Neural progenitor cell (in vitro differentiated cells): Measurements from ENCODE around the gene CDK2AP2. TPM values are rescaled to one million over a fixed set of nuclear protein-coding genes. Genes with fewer than 3 reads are reported as not detected.

Source experiments
- DNase-seq: peaks from one replicate; pipeline ENCODE4 v3.0.0-alpha.2; 2016; ENCODE audit warnings: low spot score
- H2AFZ ChIP-seq: fragments of 200-600 bp; sonication (generic); replicated peaks from 2 replicates; pipeline ENCODE4 v1.6.1; 2016; ENCODE audit warnings: antibody characterized with exemption
- H3F3A ChIP-seq: fragments of 200-600 bp; sonication (generic); 2 replicates; pipeline ENCODE4 v1.6.1; 2016; ENCODE audit warnings: antibody characterized with exemption, low read depth
- H3K27ac ChIP-seq: fragments of 200-600 bp; sonication (generic); 2 replicates; pipeline ENCODE4 v1.5.1; 2016; ENCODE audit warnings: mild to moderate bottlenecking
- H3K27me3 ChIP-seq: fragments of 200-600 bp; sonication (generic); 2 replicates; pipeline ENCODE4 v1.6.1; 2016; ENCODE audit warnings: mild to moderate bottlenecking, moderate library complexity
- H3K36me3 ChIP-seq: fragments of 200-600 bp; sonication (generic); 2 replicates; pipeline ENCODE4 v1.5.1; 2016
- H3K4me1 ChIP-seq: fragments of 200-600 bp; sonication (generic); 2 replicates; pipeline ENCODE4 v1.6.1; 2016; ENCODE audit warnings: mixed run types
- H3K4me2 ChIP-seq: fragments of 200-600 bp; sonication (generic); 2 replicates; pipeline ENCODE4 v1.6.1; 2016
- H3K4me3 ChIP-seq: fragments of 200-600 bp; sonication (generic); 2 replicates; pipeline ENCODE4 v1.5.1; 2016
- H3K79me2 ChIP-seq: fragments of 200-600 bp; sonication (generic); 2 replicates; pipeline ENCODE4 v1.6.1; 2016; ENCODE audit warnings: low read depth
- H3K9ac ChIP-seq: fragments of 200-600 bp; sonication (generic); 2 replicates; pipeline ENCODE4 v1.6.1; 2016
- H3K9me3 ChIP-seq: fragments of 200-600 bp; sonication (generic); 2 replicates; pipeline ENCODE4 v1.5.1; 2016; ENCODE audit warnings: low read depth
- H4K20me1 ChIP-seq: fragments of 200-600 bp; sonication (generic); 2 replicates; pipeline ENCODE4 v1.6.1; 2016; ENCODE audit warnings: low read depth
- H3K27ac Mint-ChIP-seq: 3 replicates; pipeline ENCODE4 v1.8.0; 2021; ENCODE audit warnings: mixed read lengths
- H3K27me3 Mint-ChIP-seq: 2 replicates; pipeline ENCODE4 v1.8.0; 2022; ENCODE audit warnings: low read depth, mild to moderate bottlenecking, inconsistent platforms, moderate library complexity, mixed read lengths; ENCODE audit not compliant: insufficient read depth
- H3K36me3 Mint-ChIP-seq: 3 replicates; pipeline ENCODE4 v1.8.0; 2021; ENCODE audit warnings: mixed read lengths
- H3K4me1 Mint-ChIP-seq: 3 replicates; pipeline ENCODE4 v1.8.0; 2021; ENCODE audit warnings: mixed read lengths
- H3K4me3 Mint-ChIP-seq: 3 replicates; pipeline ENCODE4 v1.8.0; 2021; ENCODE audit warnings: mild to moderate bottlenecking, moderate library complexity, mixed read lengths
- H3K9me3 Mint-ChIP-seq: 3 replicates; pipeline ENCODE4 v1.8.0; 2020; ENCODE audit warnings: mixed read lengths
- EZH2 ChIP-seq: fragments of 200-600 bp; sonication (generic); IDR thresholded peaks from 2 replicates; pipeline ENCODE4 v1.6.1; 2017; ENCODE audit warnings: antibody characterized with exemption, mild to moderate bottlenecking, moderate library complexity
- EZH2phosphoT487 ChIP-seq: fragments of 200-600 bp; sonication (generic); IDR thresholded peaks from 2 replicates; pipeline ENCODE4 v1.6.1; 2017; ENCODE audit warnings: antibody characterized with exemption
- total RNA-seq: library from RNA; depleted of rRNA; stranded (reverse); fragments of >200 nt; gene quantifications from 2 replicates; pipeline ENCODE4 v1.2.3, GENCODE V29; 2015; ENCODE audit warnings: low replicate concordance
- TF ChIP-seq, protein P1 (sequence below): fragments of 200-600 bp; sonication (generic); IDR thresholded peaks from 2 replicates; pipeline ENCODE4 v1.5.1; 2017; ENCODE audit warnings: antibody characterized with exemption, mild to moderate bottlenecking

Gene CDK2AP2
- total RNA-seq, 1 donor from 2014 or later = 2.1 TPM

DNA sequence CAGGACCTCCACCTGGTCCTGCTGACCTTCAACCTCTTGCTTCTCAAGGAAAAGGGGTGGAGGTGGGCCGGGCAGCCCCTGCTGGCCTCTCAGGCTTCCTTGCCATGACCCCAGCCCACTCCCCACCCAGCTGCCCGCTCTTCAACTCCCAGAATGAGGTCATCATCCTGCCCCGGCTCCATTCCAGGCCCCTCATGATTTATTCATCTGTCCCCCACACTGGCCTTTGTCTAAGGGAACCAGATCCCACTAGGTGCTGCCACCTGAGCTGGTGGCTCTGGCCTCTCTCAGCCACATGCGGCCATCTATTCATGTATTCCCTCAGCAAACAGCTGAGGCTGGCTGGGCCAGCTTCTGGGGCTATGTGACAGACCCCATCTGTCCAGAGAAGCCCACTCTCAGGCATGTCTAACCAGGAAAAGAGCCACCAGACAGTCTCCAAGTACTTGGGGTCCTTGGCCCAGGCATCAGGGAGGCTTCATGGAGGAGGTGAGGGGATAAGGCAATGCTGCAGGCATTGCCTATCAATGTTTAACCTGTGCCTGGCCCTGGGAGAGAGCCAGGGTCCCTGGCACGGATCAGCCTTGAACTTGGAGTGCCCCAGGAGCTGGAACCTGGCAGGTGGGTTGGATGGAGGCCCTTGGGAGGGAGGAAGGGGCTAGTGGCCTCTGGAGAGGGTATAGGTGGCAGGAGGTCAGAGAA is 17.5 kb upstream of the CDK2AP2 start:
- Mint-ChIP-seq H3K9me3 (peaks cover 8% of the 10 kb centered on the region), H3K4me1 (peaks cover 11% of the 10 kb centered on the region), H3K27ac (peak overlapping the region; percentile 85), H3K27me3 (peaks cover 12% of the 10 kb centered on the region), H3K36me3 (no peaks in the 10 kb centered on the region), H3K4me3 (peak overlapping the region; percentile 27)
- H3K27me3 ChIP-seq = no peaks in the 10 kb centered on the region
- no peak overlapping the region for H3K9ac ChIP-seq
- H3F3A ChIP-seq = no peaks in the 10 kb centered on the region
- no peaks in the 10 kb centered on the region for H3K36me3 ChIP-seq
- no peaks in the 10 kb centered on the region for H4K20me1 ChIP-seq
- H3K4me3 ChIP-seq = no peak overlapping the region
- H3K27ac ChIP-seq = no peak overlapping the region
- no peaks in the 10 kb centered on the region for H3K4me1 ChIP-seq
- no peaks in the 10 kb centered on the region for H3K9me3 ChIP-seq
- no peak overlapping the region for H3K4me2 ChIP-seq
- H3K79me2 ChIP-seq = no peaks in the 10 kb centered on the region
- no peak for DNase-seq
- TF ChIP-seq, protein P1, sequence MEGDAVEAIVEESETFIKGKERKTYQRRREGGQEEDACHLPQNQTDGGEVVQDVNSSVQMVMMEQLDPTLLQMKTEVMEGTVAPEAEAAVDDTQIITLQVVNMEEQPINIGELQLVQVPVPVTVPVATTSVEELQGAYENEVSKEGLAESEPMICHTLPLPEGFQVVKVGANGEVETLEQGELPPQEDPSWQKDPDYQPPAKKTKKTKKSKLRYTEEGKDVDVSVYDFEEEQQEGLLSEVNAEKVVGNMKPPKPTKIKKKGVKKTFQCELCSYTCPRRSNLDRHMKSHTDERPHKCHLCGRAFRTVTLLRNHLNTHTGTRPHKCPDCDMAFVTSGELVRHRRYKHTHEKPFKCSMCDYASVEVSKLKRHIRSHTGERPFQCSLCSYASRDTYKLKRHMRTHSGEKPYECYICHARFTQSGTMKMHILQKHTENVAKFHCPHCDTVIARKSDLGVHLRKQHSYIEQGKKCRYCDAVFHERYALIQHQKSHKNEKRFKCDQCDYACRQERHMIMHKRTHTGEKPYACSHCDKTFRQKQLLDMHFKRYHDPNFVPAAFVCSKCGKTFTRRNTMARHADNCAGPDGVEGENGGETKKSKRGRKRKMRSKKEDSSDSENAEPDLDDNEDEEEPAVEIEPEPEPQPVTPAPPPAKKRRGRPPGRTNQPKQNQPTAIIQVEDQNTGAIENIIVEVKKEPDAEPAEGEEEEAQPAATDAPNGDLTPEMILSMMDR = no peak
- TF ChIP-seq EZH2 = no peak
- TF ChIP-seq EZH2phosphoT487 = no peak
- no peak overlapping the region for H2AFZ ChIP-seq

DNA sequence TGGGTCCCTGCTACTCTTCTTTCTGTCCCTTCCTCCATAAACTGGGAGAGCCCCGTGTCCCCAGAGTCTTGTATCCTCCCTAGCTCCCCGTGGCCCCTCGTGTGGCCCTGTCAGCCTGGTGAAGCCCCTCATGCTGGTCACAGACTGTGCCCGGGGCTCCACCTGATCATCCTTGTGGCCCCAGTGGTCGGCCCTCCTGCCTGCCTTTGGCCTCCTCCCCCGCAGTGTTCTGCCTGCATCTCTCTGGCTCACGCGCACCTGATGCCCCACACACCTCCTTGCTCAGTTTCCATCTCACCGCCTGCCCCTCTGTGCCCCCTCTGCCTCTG is 16.5 kb upstream of the CDK2AP2 start:
- Mint-ChIP-seq H3K9me3 (peaks cover 8% of the 10 kb centered on the region), H3K4me3 (no peak overlapping the region), H3K27ac (peak overlapping the region; percentile 64), H3K36me3 (no peaks in the 10 kb centered on the region), H3K27me3 (peaks cover 12% of the 10 kb centered on the region), H3K4me1 (peaks cover 11% of the 10 kb centered on the region)
- Histone ChIP-seq H3K9ac (no peak overlapping the region), H3K27me3 (no peaks in the 10 kb centered on the region), H3K4me3 (no peak overlapping the region), H2AFZ (no peak overlapping the region), H3K36me3 (no peaks in the 10 kb centered on the region), H3K79me2 (no peaks in the 10 kb centered on the region), H3F3A (no peaks in the 10 kb centered on the region), H3K4me1 (no peaks in the 10 kb centered on the region), H3K4me2 (no peak overlapping the region), H3K9me3 (no peaks in the 10 kb centered on the region), H4K20me1 (no peaks in the 10 kb centered on the region), H3K27ac (no peak overlapping the region)
- DNase-seq = no peak
- TF ChIP-seq EZH2 = no peak
- TF ChIP-seq EZH2phosphoT487 = no peak
- TF ChIP-seq, protein P1 = no peak

GRCh38 chr11:67523556-67524479 is 15.9 kb upstream of the CDK2AP2 start:
- H3K79me2 ChIP-seq = no peaks in the 10 kb centered on the region
- Mint-ChIP-seq H3K27ac (peak overlapping the region; percentile 64), H3K36me3 (no peaks in the 10 kb centered on the region), H3K9me3 (peaks cover 8% of the 10 kb centered on the region), H3K27me3 (peaks cover 11% of the 10 kb centered on the region), H3K4me3 (no peak overlapping the region), H3K4me1 (peaks cover 11% of the 10 kb centered on the region)
- no peak overlapping the region for H3K4me3 ChIP-seq
- H3F3A ChIP-seq = no peaks in the 10 kb centered on the region
- H2AFZ ChIP-seq = no peak overlapping the region
- no peak overlapping the region for H3K27ac ChIP-seq
- no peaks in the 10 kb centered on the region for H4K20me1 ChIP-seq
- DNase-seq = no peak
- TF ChIP-seq EZH2 (no peak), EZH2phosphoT487 (no peak)
- TF ChIP-seq, protein P1 = no peak
- H3K36me3 ChIP-seq = no peaks in the 10 kb centered on the region
- H3K4me2 ChIP-seq = no peak overlapping the region
- no peak overlapping the region for H3K9ac ChIP-seq
- no peaks in the 10 kb centered on the region for H3K9me3 ChIP-seq
- H3K27me3 ChIP-seq = no peaks in the 10 kb centered on the region
- H3K4me1 ChIP-seq = no peaks in the 10 kb centered on the region
